ENCODE results near the gene PRXL2C.

DNA sequence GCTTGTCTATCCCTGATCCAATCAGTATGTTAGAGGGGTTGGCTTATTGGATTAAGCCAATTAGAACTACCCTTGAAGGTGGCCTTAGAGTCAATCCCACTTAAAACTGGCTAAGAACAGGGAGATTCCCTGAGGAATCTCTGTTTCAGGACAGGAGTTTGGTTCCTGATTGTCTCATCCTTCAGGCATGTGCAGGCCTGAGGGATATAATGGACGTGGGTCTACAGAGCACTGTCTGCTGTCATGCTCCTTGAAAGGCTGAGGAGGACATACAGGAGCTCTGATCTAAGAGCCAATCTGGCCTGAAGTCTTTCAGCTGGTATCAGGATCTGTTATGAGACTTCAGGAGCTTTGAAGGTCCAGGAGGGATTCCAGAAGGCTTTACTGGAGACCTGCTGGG, 36.2 kb upstream of the PRXL2C start:
- TF ChIP-seq, protein P1, sequence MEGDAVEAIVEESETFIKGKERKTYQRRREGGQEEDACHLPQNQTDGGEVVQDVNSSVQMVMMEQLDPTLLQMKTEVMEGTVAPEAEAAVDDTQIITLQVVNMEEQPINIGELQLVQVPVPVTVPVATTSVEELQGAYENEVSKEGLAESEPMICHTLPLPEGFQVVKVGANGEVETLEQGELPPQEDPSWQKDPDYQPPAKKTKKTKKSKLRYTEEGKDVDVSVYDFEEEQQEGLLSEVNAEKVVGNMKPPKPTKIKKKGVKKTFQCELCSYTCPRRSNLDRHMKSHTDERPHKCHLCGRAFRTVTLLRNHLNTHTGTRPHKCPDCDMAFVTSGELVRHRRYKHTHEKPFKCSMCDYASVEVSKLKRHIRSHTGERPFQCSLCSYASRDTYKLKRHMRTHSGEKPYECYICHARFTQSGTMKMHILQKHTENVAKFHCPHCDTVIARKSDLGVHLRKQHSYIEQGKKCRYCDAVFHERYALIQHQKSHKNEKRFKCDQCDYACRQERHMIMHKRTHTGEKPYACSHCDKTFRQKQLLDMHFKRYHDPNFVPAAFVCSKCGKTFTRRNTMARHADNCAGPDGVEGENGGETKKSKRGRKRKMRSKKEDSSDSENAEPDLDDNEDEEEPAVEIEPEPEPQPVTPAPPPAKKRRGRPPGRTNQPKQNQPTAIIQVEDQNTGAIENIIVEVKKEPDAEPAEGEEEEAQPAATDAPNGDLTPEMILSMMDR (IDR thresholded peaks at IDR 0.05): no peak
- TF ChIP-seq POLR2A (IDR thresholded peaks at IDR 0.05): no peak
